ENCODE results near the gene XAF1. TPM values are rescaled to one million over a fixed set of nuclear protein-coding genes. Genes with fewer than 3 reads are reported as not detected.
"Not testable (repeated sequence)": the region's sequence is repeated elsewhere in the genome, so short reads cannot be mapped to it uniquely, and the experiment has no call there.

XAF1 gene
- total RNA-seq, 1 donor from 2014 or later, result 0.91 TPM

GRCh38 chr17:6812295-6812694, 56.4 kb downstream of the XAF1 start:
- no peak overlapping the region for H3K27ac Mint-ChIP-seq (ENCODE audit: unreplicated experiment)
- no peak overlapping the region for H3K4me3 Mint-ChIP-seq (ENCODE audit: unreplicated experiment)
- H3K36me3 Mint-ChIP-seq (ENCODE audit: unreplicated experiment), result no peaks in the 10 kb centered on the region
- H3K9me3 Mint-ChIP-seq (ENCODE audit: unreplicated experiment), result no peaks in the 10 kb centered on the region
- H3K4me1 Mint-ChIP-seq (ENCODE audit: unreplicated experiment), result no peaks in the 10 kb centered on the region
- no peak for DNase-seq (ENCODE audit: extremely low spot score, unreplicated experiment)
- peaks cover 4% of the 10 kb centered on the region for H3K27me3 Mint-ChIP-seq (ENCODE audit: unreplicated experiment)
- no peak for TF ChIP-seq CTCF (IDR thresholded peaks at IDR 0.05)

GRCh38 chr17:6815775-6816174, 59.9 kb downstream of the XAF1 start:
- H3K27ac Mint-ChIP-seq (ENCODE audit: unreplicated experiment), result no peak overlapping the region
- no peaks in the 10 kb centered on the region for H3K36me3 Mint-ChIP-seq (ENCODE audit: unreplicated experiment)
- no peaks in the 10 kb centered on the region for H3K4me1 Mint-ChIP-seq (ENCODE audit: unreplicated experiment)
- H3K9me3 Mint-ChIP-seq (ENCODE audit: unreplicated experiment), result peaks cover 3% of the 10 kb centered on the region
- H3K4me3 Mint-ChIP-seq (ENCODE audit: unreplicated experiment), result no peak overlapping the region
- no peak for TF ChIP-seq CTCF (IDR thresholded peaks at IDR 0.05)
- no peaks in the 10 kb centered on the region for H3K27me3 Mint-ChIP-seq (ENCODE audit: unreplicated experiment)
- no peak for DNase-seq (ENCODE audit: extremely low spot score, unreplicated experiment)

GRCh38 chr17:6816368-6816767, 60.5 kb downstream of the XAF1 start:
- not testable (repeated sequence) for H3K27me3 Mint-ChIP-seq (ENCODE audit: unreplicated experiment); H3K9me3 Mint-ChIP-seq (ENCODE audit: unreplicated experiment); H3K4me1 Mint-ChIP-seq (ENCODE audit: unreplicated experiment); DNase-seq (ENCODE audit: extremely low spot score, unreplicated experiment); H3K36me3 Mint-ChIP-seq (ENCODE audit: unreplicated experiment); H3K27ac Mint-ChIP-seq (ENCODE audit: unreplicated experiment); H3K4me3 Mint-ChIP-seq (ENCODE audit: unreplicated experiment)

- H3K9me3 Mint-ChIP-seq (ENCODE audit: unreplicated experiment), result peaks cover 4% of the 10 kb centered on the region
- H3K27me3 Mint-ChIP-seq (ENCODE audit: unreplicated experiment), result no peaks in the 10 kb centered on the region
- TF ChIP-seq CTCF (IDR thresholded peaks at IDR 0.05), result no peak
- H3K4me3 Mint-ChIP-seq (ENCODE audit: unreplicated experiment), result no peak overlapping the region
- no peak for DNase-seq (ENCODE audit: extremely low spot score, unreplicated experiment)
- H3K36me3 Mint-ChIP-seq (ENCODE audit: unreplicated experiment), result no peaks in the 10 kb centered on the region
- H3K4me1 Mint-ChIP-seq (ENCODE audit: unreplicated experiment), result no peaks in the 10 kb centered on the region
- H3K27ac Mint-ChIP-seq (ENCODE audit: unreplicated experiment), result no peak overlapping the region
Observed at GRCh38 chr17:6818938-6819337, 63.1 kb downstream of the XAF1 start.

GRCh38 chr17:6823011-6823442, 67.2 kb downstream of the XAF1 start:
- DNase-seq (ENCODE audit: extremely low spot score, unreplicated experiment), result no peak
- H3K4me3 Mint-ChIP-seq (ENCODE audit: unreplicated experiment), result no peak overlapping the region
- TF ChIP-seq CTCF (IDR thresholded peaks at IDR 0.05), result no peak
- H3K36me3 Mint-ChIP-seq (ENCODE audit: unreplicated experiment), result no peaks in the 10 kb centered on the region
- H3K27me3 Mint-ChIP-seq (ENCODE audit: unreplicated experiment), result peaks cover 5% of the 10 kb centered on the region
- H3K9me3 Mint-ChIP-seq (ENCODE audit: unreplicated experiment), result peaks cover 4% of the 10 kb centered on the region
- H3K27ac Mint-ChIP-seq (ENCODE audit: unreplicated experiment), result no peak overlapping the region
- no peaks in the 10 kb centered on the region for H3K4me1 Mint-ChIP-seq (ENCODE audit: unreplicated experiment)

Other genes with a start within 250 kb of the XAF1 start
- gene PITPNM3, start 199.5 kb upstream of the XAF1 start, total RNA-seq, result 0.78 and 0.94 TPM in 2 replicates
- 21.2 and 24.0 TPM in 2 replicates for gene KIAA0753, start 115.3 kb upstream of the XAF1 start, total RNA-seq
- 49.1 and 53.5 TPM in 2 replicates for gene TXNDC17, start 115.0 kb upstream of the XAF1 start, total RNA-seq
- 13.4 and 17.4 TPM in 2 replicates for gene MED31, start 104.4 kb upstream of the XAF1 start, total RNA-seq
- gene C17orf100, start 104.3 kb upstream of the XAF1 start, total RNA-seq, result 3.1 and 3.2 TPM in 2 replicates
- gene SLC13A5, start 42.7 kb upstream of the XAF1 start, total RNA-seq, result not detected in 2 replicates
- not detected in 2 replicates for gene FBXO39, start 20.2 kb downstream of the XAF1 start, total RNA-seq
- not detected in 2 replicates for gene TEKT1, start 75.7 kb downstream of the XAF1 start, total RNA-seq
- not detected in 2 replicates for gene ALOX12, start 240.0 kb downstream of the XAF1 start, total RNA-seq